ENCODE measurements around the gene TRIM10. TPM values are rescaled to one million over a fixed set of nuclear protein-coding genes. Genes with fewer than 3 reads are reported as not detected.

TRIM10 gene
- total RNA-seq, 1 experiment from 2014 or later, result 0.95 TPM

DNA sequence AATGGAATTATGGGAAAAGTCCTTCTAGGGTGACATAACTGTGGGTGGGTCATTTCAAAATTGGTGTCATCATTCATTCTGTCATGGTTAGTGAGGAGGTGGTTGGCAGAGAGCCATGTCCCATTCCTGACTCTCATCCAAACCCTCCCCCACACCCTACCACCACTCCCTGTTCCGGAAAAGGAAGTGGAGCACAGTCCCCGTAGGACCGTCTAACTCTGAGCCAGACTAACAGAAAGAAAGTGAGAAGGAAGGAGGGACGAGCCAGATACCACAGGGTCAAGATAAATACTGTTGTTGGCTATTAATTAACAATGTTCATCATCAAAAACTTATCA, 4.8 kb downstream of the TRIM10 start:
- Histone ChIP-seq H3K4me3 (ENCODE audit: low read depth, low read length) (no peak overlapping the region), H3K9me3 (no peaks in the 10 kb centered on the region), H3K27me3 (replicated peaks; ENCODE audit: control insufficient read depth, insufficient read depth, low read length) (no peaks in the 10 kb centered on the region), H3K4me1 (no peaks in the 10 kb centered on the region; the same call in 1 of the 2 replicates), H3K36me3 (ENCODE audit: control insufficient read depth, insufficient read depth, low read length) (no peaks in the 10 kb centered on the region)
- POLR2A ChIA-PET, result no interaction called here
- H3K36me3 Mint-ChIP-seq (ENCODE audit: insufficient read depth, unreplicated experiment), result no peaks in the 10 kb centered on the region
- CTCF ChIA-PET, result no interaction called here
- no peaks in the 10 kb centered on the region for H3K9me3 Mint-ChIP-seq (ENCODE audit: unreplicated experiment)
- BruUV-seq (replicated peaks), result no TSS peak
- no peaks in the 10 kb centered on the region for H3K27me3 Mint-ChIP-seq (ENCODE audit: insufficient read depth, unreplicated experiment)
- DNase-seq, result no peak
- no peak overlapping the region for H3K4me3 Mint-ChIP-seq (ENCODE audit: unreplicated experiment)
- H3K27ac Mint-ChIP-seq (ENCODE audit: unreplicated experiment), result no peak overlapping the region
- H3K4me1 Mint-ChIP-seq (ENCODE audit: low read depth, unreplicated experiment), result no peaks in the 10 kb centered on the region
- TF ChIP-seq, protein P1, sequence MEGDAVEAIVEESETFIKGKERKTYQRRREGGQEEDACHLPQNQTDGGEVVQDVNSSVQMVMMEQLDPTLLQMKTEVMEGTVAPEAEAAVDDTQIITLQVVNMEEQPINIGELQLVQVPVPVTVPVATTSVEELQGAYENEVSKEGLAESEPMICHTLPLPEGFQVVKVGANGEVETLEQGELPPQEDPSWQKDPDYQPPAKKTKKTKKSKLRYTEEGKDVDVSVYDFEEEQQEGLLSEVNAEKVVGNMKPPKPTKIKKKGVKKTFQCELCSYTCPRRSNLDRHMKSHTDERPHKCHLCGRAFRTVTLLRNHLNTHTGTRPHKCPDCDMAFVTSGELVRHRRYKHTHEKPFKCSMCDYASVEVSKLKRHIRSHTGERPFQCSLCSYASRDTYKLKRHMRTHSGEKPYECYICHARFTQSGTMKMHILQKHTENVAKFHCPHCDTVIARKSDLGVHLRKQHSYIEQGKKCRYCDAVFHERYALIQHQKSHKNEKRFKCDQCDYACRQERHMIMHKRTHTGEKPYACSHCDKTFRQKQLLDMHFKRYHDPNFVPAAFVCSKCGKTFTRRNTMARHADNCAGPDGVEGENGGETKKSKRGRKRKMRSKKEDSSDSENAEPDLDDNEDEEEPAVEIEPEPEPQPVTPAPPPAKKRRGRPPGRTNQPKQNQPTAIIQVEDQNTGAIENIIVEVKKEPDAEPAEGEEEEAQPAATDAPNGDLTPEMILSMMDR (IDR thresholded peaks at IDR 0.05; ENCODE audit: insufficient read depth in 1 of 2, low read depth in 1 of 2, low read length in 1 of 2, severe bottlenecking in 1 of 2, unreplicated experiment in 1 of 2), result no peak
- intact Hi-C loops (cut with micrococcal nuclease; ENCODE audit: unreplicated experiment), result no loop called here

- Mint-ChIP-seq H3K36me3 (ENCODE audit: insufficient read depth, unreplicated experiment) (no peaks in the 10 kb centered on the region), H3K9me3 (ENCODE audit: unreplicated experiment) (no peaks in the 10 kb centered on the region), H3K4me3 (ENCODE audit: unreplicated experiment) (no peak overlapping the region), H3K4me1 (ENCODE audit: low read depth, unreplicated experiment) (no peaks in the 10 kb centered on the region), H3K27ac (ENCODE audit: unreplicated experiment) (no peak overlapping the region), H3K27me3 (ENCODE audit: insufficient read depth, unreplicated experiment) (no peaks in the 10 kb centered on the region)
- ChIA-PET POLR2A (no interaction called here), CTCF (interaction anchor here (0.7 kb wide), 1 partner anchor 118 kb away, joined by 3 read pairs; no protein-coding TSS in a partner anchor)
- no peak overlapping the region for H3K4me3 ChIP-seq (ENCODE audit: low read depth, low read length)
- TF ChIP-seq, protein P1 (IDR thresholded peaks at IDR 0.05; ENCODE audit: insufficient read depth in 1 of 2, low read depth in 1 of 2, low read length in 1 of 2, severe bottlenecking in 1 of 2, unreplicated experiment in 1 of 2), result no peak
- H3K9me3 ChIP-seq, result no peaks in the 10 kb centered on the region
- BruUV-seq (replicated peaks), result no TSS peak
- DNase-seq, result no peak
- no peaks in the 10 kb centered on the region for H3K36me3 ChIP-seq (ENCODE audit: control insufficient read depth, insufficient read depth, low read length)
- H3K27me3 ChIP-seq (replicated peaks; ENCODE audit: control insufficient read depth, insufficient read depth, low read length), result no peaks in the 10 kb centered on the region
- no peaks in the 10 kb centered on the region; the same call in 1 of the 2 replicates for H3K4me1 ChIP-seq
- intact Hi-C loops (cut with micrococcal nuclease; ENCODE audit: unreplicated experiment), result no loop called here
Measured at GRCh38 chr6:30155520-30156261, 5.3 kb downstream of the TRIM10 start.

GRCh38 chr6:30154709-30155519, 6.1 kb downstream of the TRIM10 start:
- H3K4me3 Mint-ChIP-seq (ENCODE audit: unreplicated experiment), result no peak overlapping the region
- Histone ChIP-seq H3K4me3 (ENCODE audit: low read depth, low read length) (no peak overlapping the region), H3K36me3 (ENCODE audit: control insufficient read depth, insufficient read depth, low read length) (no peaks in the 10 kb centered on the region), H3K9me3 (no peaks in the 10 kb centered on the region), H3K27me3 (replicated peaks; ENCODE audit: control insufficient read depth, insufficient read depth, low read length) (no peaks in the 10 kb centered on the region), H3K4me1 (no peaks in the 10 kb centered on the region; the same call in 1 of the 2 replicates)
- no TSS peak for BruUV-seq (replicated peaks)
- no peaks in the 10 kb centered on the region for H3K27me3 Mint-ChIP-seq (ENCODE audit: insufficient read depth, unreplicated experiment)
- ChIA-PET CTCF (interaction anchor here (0.7 kb wide), 1 partner anchor 117 kb away, joined by 3 read pairs; no protein-coding TSS in a partner anchor), POLR2A (no interaction called here)
- no peak for DNase-seq
- TF ChIP-seq, protein P1 (IDR thresholded peaks at IDR 0.05; ENCODE audit: insufficient read depth in 1 of 2, low read depth in 1 of 2, low read length in 1 of 2, severe bottlenecking in 1 of 2, unreplicated experiment in 1 of 2), result no peak
- intact Hi-C loops (cut with micrococcal nuclease; ENCODE audit: unreplicated experiment), result no loop called here
- H3K4me1 Mint-ChIP-seq (ENCODE audit: low read depth, unreplicated experiment), result no peaks in the 10 kb centered on the region
- no peaks in the 10 kb centered on the region for H3K36me3 Mint-ChIP-seq (ENCODE audit: insufficient read depth, unreplicated experiment)
- no peak overlapping the region for H3K27ac Mint-ChIP-seq (ENCODE audit: unreplicated experiment)
- H3K9me3 Mint-ChIP-seq (ENCODE audit: unreplicated experiment), result no peaks in the 10 kb centered on the region

All from Caco-2 (cell line).